Endodermal cell (in vitro differentiated cells): ENCODE measurements around the gene KNSTRN. TPM values are rescaled to one million over a fixed set of nuclear protein-coding genes. Genes with fewer than 3 reads are reported as not detected.

Experiments
- DNase-seq: peaks from one replicate; pipeline ENCODE4 v3.0.0-alpha.2; 2017
- H3K27ac ChIP-seq: 2 replicates; pipeline ENCODE4 v1.5.1; 2013; ENCODE audit warnings: mild to moderate bottlenecking, low read depth, low read length, moderate library complexity
- H3K27me3 ChIP-seq: 2 replicates; pipeline ENCODE4 v1.6.1; 2013; ENCODE audit warnings: mild to moderate bottlenecking, low read length, moderate library complexity; ENCODE audit not compliant: insufficient read depth, control insufficient read depth, poor library complexity, severe bottlenecking
- H3K36me3 ChIP-seq: 2 replicates; pipeline ENCODE4 v1.7.0; 2013; ENCODE audit warnings: mild to moderate bottlenecking, low read length, moderate library complexity; ENCODE audit not compliant: control insufficient read depth, insufficient read depth
- H3K4me1 ChIP-seq: one replicate; pipeline ENCODE4 v1.7.0; 2013; ENCODE audit warnings: low read length; ENCODE audit not compliant: control insufficient read depth, insufficient read depth
- H3K4me3 ChIP-seq: 2 replicates; pipeline ENCODE4 v1.5.1; 2013; ENCODE audit warnings: mild to moderate bottlenecking, low read length, moderate library complexity
- H3K9ac ChIP-seq: 2 replicates; pipeline ENCODE4 v1.6.1; 2013; ENCODE audit warnings: mild to moderate bottlenecking, low read length, moderate library complexity; ENCODE audit not compliant: poor library complexity, severe bottlenecking; ENCODE audit errors: extremely low read depth
- H3K9me3 ChIP-seq: 2 replicates; pipeline ENCODE4 v1.6.1; 2013; ENCODE audit warnings: mild to moderate bottlenecking, low read length, moderate library complexity; ENCODE audit not compliant: control insufficient read depth
- H3K27ac Mint-ChIP-seq: 2 replicates; pipeline ENCODE4 v1.8.0; 2020; ENCODE audit warnings: mixed read lengths
- H3K27me3 Mint-ChIP-seq: 2 replicates; pipeline ENCODE4 v1.8.0; 2021; ENCODE audit warnings: mild to moderate bottlenecking, mixed read lengths; ENCODE audit not compliant: insufficient read depth
- H3K36me3 Mint-ChIP-seq: 2 replicates; pipeline ENCODE4 v1.8.0; 2020; ENCODE audit warnings: low read depth, mixed read lengths
- H3K4me1 Mint-ChIP-seq: 2 replicates; pipeline ENCODE4 v1.8.0; 2020; ENCODE audit warnings: mixed read lengths
- H3K4me3 Mint-ChIP-seq: 2 replicates; pipeline ENCODE4 v1.8.0; 2020; ENCODE audit warnings: mild to moderate bottlenecking, moderate library complexity, mixed read lengths
- H3K9me3 Mint-ChIP-seq: 2 replicates; pipeline ENCODE4 v1.8.0; 2020; ENCODE audit warnings: mild to moderate bottlenecking, mixed read lengths
- WGBS, 2 experiments: methylation state at CpG; one replicate each; pipeline versions ENCODE4 v1.1.5 to v1.1.7; 2013; ENCODE audit warnings: missing lambda C conversion rate in 2 of 2, mixed read lengths in 1 of 2; ENCODE audit not compliant: insufficient coverage in 1 of 2, insufficient read length in 1 of 2; 5-methylcytosine and 5-hydroxymethylcytosine counted together
- total RNA-seq, 2 donors: library from RNA; stranded (reverse); fragmentation: NEBNext Ultra II Directional in 1 of 2; extraction: Animal tissue kit (Norgen Biotek cat#: 25700) in 1 of 2; gene quantifications; 2 replicates in 1 of 2; 3 replicates in 1 of 2; pipeline ENCODE4 v1.2.1, GENCODE V29; 2021
- TF ChIP-seq, protein P1 (sequence below): fragments of 200-600 bp; sonication (generic); conservative IDR thresholded peaks from 2 replicates; pipeline ENCODE4 v1.5.0; 2021; ENCODE audit warnings: antibody characterized with exemption, mild to moderate bottlenecking

Gene KNSTRN
- total RNA-seq, 2 donors from 2014 or later, result 57.6 to 92.4 TPM

DNA sequence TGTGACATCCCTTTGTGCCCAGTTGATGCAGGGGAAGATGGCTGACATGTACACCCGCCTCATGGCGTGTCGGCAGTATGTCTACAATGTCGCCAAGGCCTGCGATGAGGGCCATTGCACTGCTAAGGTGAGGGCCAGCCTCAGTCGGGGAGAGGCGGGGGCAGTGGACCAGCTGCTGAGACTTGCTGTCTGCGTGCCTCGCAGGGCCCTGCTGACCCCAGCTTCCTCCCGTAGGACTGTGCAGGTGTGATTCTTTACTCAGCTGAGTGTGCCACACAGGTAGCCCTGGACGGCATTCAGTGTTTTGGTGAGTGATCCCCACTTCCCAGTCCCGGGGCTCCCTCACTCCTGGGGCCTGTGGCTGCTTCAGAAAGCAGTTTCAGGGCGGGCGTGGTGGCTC is 33.5 kb downstream of the KNSTRN start:
- Mint-ChIP-seq H3K27me3 (peaks cover 2% of the 10 kb centered on the region), H3K36me3 (peaks cover 62% of the 10 kb centered on the region), H3K27ac (no peak overlapping the region), H3K4me3 (no peak overlapping the region), H3K4me1 (peaks cover 3% of the 10 kb centered on the region), H3K9me3 (no peaks in the 10 kb centered on the region)
- H3K9ac ChIP-seq, result no peak overlapping the region
- TF ChIP-seq, protein P1, sequence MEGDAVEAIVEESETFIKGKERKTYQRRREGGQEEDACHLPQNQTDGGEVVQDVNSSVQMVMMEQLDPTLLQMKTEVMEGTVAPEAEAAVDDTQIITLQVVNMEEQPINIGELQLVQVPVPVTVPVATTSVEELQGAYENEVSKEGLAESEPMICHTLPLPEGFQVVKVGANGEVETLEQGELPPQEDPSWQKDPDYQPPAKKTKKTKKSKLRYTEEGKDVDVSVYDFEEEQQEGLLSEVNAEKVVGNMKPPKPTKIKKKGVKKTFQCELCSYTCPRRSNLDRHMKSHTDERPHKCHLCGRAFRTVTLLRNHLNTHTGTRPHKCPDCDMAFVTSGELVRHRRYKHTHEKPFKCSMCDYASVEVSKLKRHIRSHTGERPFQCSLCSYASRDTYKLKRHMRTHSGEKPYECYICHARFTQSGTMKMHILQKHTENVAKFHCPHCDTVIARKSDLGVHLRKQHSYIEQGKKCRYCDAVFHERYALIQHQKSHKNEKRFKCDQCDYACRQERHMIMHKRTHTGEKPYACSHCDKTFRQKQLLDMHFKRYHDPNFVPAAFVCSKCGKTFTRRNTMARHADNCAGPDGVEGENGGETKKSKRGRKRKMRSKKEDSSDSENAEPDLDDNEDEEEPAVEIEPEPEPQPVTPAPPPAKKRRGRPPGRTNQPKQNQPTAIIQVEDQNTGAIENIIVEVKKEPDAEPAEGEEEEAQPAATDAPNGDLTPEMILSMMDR, result no peak
- H3K27ac ChIP-seq, result no peak overlapping the region
- no peak for DNase-seq
- peaks cover 62% of the 10 kb centered on the region for H3K36me3 ChIP-seq
- no peaks in the 10 kb centered on the region for H3K4me1 ChIP-seq
- no peaks in the 10 kb centered on the region for H3K9me3 ChIP-seq
- H3K27me3 ChIP-seq, result no peaks in the 10 kb centered on the region
- 95 to 97% methylated on average over 12 to 14 of the region's 14 CpGs for WGBS, 2 experiments
- no peak overlapping the region for H3K4me3 ChIP-seq

DNA sequence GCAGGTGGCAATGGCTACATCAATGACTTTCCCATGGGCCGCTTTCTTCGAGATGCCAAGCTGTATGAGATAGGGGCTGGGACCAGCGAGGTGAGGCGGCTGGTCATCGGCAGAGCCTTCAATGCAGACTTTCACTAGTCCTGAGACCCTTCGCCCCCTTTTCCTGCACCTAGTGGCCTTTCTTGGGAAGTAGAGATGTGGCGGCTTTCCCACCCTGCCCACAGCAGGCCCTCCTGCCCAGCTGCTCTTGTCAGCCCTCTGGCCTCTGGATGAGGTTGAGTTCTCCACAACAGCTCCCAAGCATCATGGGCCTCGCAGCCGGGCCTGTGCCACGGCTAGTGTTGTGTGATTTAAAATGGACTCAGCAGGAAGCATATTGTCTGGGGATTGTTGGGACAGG is 35.6 kb downstream of the KNSTRN start:
- no peak overlapping the region for H3K4me3 Mint-ChIP-seq
- H3K36me3 ChIP-seq, result peaks cover 43% of the 10 kb centered on the region

DNA sequence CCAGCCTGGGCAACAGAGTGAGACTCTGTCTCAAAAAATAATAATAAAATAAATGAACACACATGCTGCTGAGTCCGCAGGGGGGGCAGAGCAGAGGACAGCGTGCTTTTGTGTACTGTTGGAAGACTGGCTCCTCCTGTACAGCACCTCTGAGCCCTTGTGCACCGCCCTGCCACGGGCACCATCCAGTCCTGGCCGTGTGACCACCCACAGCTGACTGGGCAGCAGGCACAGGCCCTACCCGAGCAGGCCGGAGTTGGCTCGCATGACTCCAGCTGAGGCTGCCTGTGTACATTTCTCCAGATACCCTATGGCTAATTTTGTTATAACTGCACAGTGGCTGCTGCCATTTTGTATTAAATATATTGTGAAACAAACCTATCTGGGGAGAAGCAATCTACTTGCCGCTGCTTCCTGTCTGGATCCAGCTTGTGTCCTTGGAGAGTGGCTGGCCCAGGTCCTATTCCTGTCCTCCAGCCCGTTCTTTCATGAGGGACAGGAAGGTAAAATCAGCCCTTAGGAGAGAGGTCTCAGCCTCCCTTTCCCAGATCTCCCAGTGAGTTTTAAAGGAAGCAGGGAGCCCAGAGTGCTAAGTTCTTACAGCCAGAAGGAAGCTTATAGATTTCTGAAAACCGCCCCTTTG is 37.7 kb downstream of the KNSTRN start:
- Mint-ChIP-seq H3K4me3 (no peak overlapping the region), H3K4me1 (peaks cover 6% of the 10 kb centered on the region), H3K27ac (no peak overlapping the region), H3K27me3 (peaks cover 6% of the 10 kb centered on the region), H3K36me3 (peaks cover 28% of the 10 kb centered on the region), H3K9me3 (no peaks in the 10 kb centered on the region)
- H3K4me1 ChIP-seq, result peaks cover 6% of the 10 kb centered on the region
- TF ChIP-seq, protein P1, result no peak
- no peak for DNase-seq
- no peak overlapping the region for H3K4me3 ChIP-seq
- no peak overlapping the region for H3K27ac ChIP-seq
- H3K9me3 ChIP-seq, result no peaks in the 10 kb centered on the region
- peaks cover 22% of the 10 kb centered on the region for H3K36me3 ChIP-seq
- H3K9ac ChIP-seq, result no peak overlapping the region
- WGBS, 2 experiments, result 94 to 98% methylated on average over 10 to 11 of the region's 11 CpGs
- H3K27me3 ChIP-seq, result no peaks in the 10 kb centered on the region

More for the DNA sequence above, 35.6 kb downstream of the KNSTRN start:
- Histone ChIP-seq H3K27ac (no peak overlapping the region), H3K4me3 (no peak overlapping the region), H3K9me3 (no peaks in the 10 kb centered on the region), H3K4me1 (peaks cover 6% of the 10 kb centered on the region), H3K27me3 (no peaks in the 10 kb centered on the region), H3K9ac (no peak overlapping the region)
- TF ChIP-seq, protein P1, result peak; percentile 27
- H3K4me1 Mint-ChIP-seq, result peaks cover 6% of the 10 kb centered on the region
- H3K27me3 Mint-ChIP-seq, result peaks cover 2% of the 10 kb centered on the region
- DNase-seq, result no peak
- WGBS, 2 experiments, result 93 to 99% methylated on average over 3 to 10 of the region's 10 CpGs
- H3K27ac Mint-ChIP-seq, result no peak overlapping the region
- H3K9me3 Mint-ChIP-seq, result no peaks in the 10 kb centered on the region
- peaks cover 45% of the 10 kb centered on the region for H3K36me3 Mint-ChIP-seq
